HG03575 (cell line): Measurements from ENCODE around the gene LRRFIP1.
"Not testable (repeated sequence)": the region's sequence is repeated elsewhere in the genome, so short reads cannot be mapped to it uniquely, and the experiment has no call there.

Source experiments
- ATAC-seq: cut with Tn5 transposase; IDR thresholded peaks from one replicate; pipeline ENCODE4 v1.9.1; 2021; ENCODE audit not compliant: unreplicated experiment, insufficient number of reproducible peaks, low FRiP score; ENCODE audit errors: extremely low read depth

The LRRFIP1 gene

GRCh38 chr2:237782181-237782580 is 154.8 kb downstream of the LRRFIP1 start:
- ATAC-seq, result no peak

- ATAC-seq, result not testable (repeated sequence)
Measured at GRCh38 chr2:237783678-237784077, 156.3 kb downstream of the LRRFIP1 start.

- ATAC-seq, result no peak
Measured at GRCh38 chr2:237786936-237787335, 159.5 kb downstream of the LRRFIP1 start.

- no peak for ATAC-seq
Measured at GRCh38 chr2:237790353-237790752, 163.0 kb downstream of the LRRFIP1 start.

- ATAC-seq, result no peak
Measured at GRCh38 chr2:237791977-237792727, 164.8 kb downstream of the LRRFIP1 start.

- no peak for ATAC-seq
Measured at GRCh38 chr2:237797253-237797652, 169.9 kb downstream of the LRRFIP1 start.

- no peak for ATAC-seq
Measured at GRCh38 chr2:237798236-237799059, 171.1 kb downstream of the LRRFIP1 start, which contains the start of gene RBM44. RBM44 (plus strand) TSS chr2:237798779; CDS start chr2:237813610, 14,831 bp downstream.

GRCh38 chr2:237799060-237799428 is 171.7 kb downstream of the LRRFIP1 start:
- no peak for ATAC-seq

- no peak for ATAC-seq
Measured at GRCh38 chr2:237801466-237801865, 174.1 kb downstream of the LRRFIP1 start.

GRCh38 chr2:237806334-237806733 is 178.9 kb downstream of the LRRFIP1 start:
- no peak for ATAC-seq

GRCh38 chr2:237815637-237816036 is 188.2 kb downstream of the LRRFIP1 start:
- ATAC-seq, result no peak

- ATAC-seq, result no peak
Measured at GRCh38 chr2:237816531-237816930, 189.1 kb downstream of the LRRFIP1 start.

- no peak for ATAC-seq
Measured at GRCh38 chr2:237818066-237818473, 190.7 kb downstream of the LRRFIP1 start.

GRCh38 chr2:237819231-237819630 is 191.8 kb downstream of the LRRFIP1 start:
- ATAC-seq, result no peak

GRCh38 chr2:237820421-237820820 is 193.0 kb downstream of the LRRFIP1 start:
- no peak for ATAC-seq

GRCh38 chr2:237823544-237823943 is 196.2 kb downstream of the LRRFIP1 start:
- no peak for ATAC-seq

GRCh38 chr2:237824085-237824484 is 196.7 kb downstream of the LRRFIP1 start:
- no peak for ATAC-seq

- no peak for ATAC-seq
Measured at GRCh38 chr2:237827421-237827987, 200.1 kb downstream of the LRRFIP1 start.
